WTC11 (cell line): ENCODE measurements around the gene INO80B. TPM values are rescaled to one million over a fixed set of nuclear protein-coding genes. Genes with fewer than 3 reads are reported as not detected.

Source experiments
- ATAC-seq: fragments of 200-7000 bp; cut with Tn5 transposase; 2 replicates; pipeline ENCODE4 v1.10.0; 2021; ENCODE audit warnings: mild to moderate bottlenecking, moderate library complexity
- CTCF ChIA-PET: fragments of 300-600 bp; sonication (Branson Sonifier 250); formaldehyde crosslinking; loops from one replicate; lab custom pipeline; 2021; ENCODE audit warnings: antibody characterized with exemption; lab: Charles Lee
- POLR2A ChIA-PET: fragments of 350-600 bp; sonication (Branson Sonifier 250); formaldehyde crosslinking; loops from one replicate; lab custom pipeline; 2021; ENCODE audit warnings: antibody characterized with exemption; lab: Charles Lee
- DNase-seq: peaks from one replicate; pipeline ENCODE4 v3.0.0; 2021; ENCODE audit warnings: low spot score
- H3K27ac Mint-ChIP-seq: 2 replicates; pipeline ENCODE4 v1.8.0; 2021; ENCODE audit warnings: mixed read lengths
- H3K27me3 Mint-ChIP-seq: 2 replicates; pipeline ENCODE4 v1.8.0; 2021; ENCODE audit warnings: low read depth, mild to moderate bottlenecking, moderate library complexity, mixed read lengths
- H3K36me3 Mint-ChIP-seq: 2 replicates; pipeline ENCODE4 v1.8.0; 2021; ENCODE audit warnings: mixed read lengths
- H3K4me1 Mint-ChIP-seq: 2 replicates; pipeline ENCODE4 v1.8.0; 2022; ENCODE audit warnings: mixed read lengths
- H3K4me3 Mint-ChIP-seq: 2 replicates; pipeline ENCODE4 v1.8.0; 2021; ENCODE audit warnings: mild to moderate bottlenecking, moderate library complexity, mixed read lengths
- H3K9me3 Mint-ChIP-seq: 2 replicates; pipeline ENCODE4 v1.8.0; 2021; ENCODE audit warnings: mixed read lengths
- AR ChIP-seq: fragments of 250-450 bp; sonication (Bioruptor Pico); IDR thresholded peaks from 2 replicates; pipeline ENCODE4 v1.9.0; 2021; ENCODE audit warnings: mild to moderate bottlenecking
- ARID4B ChIP-seq: sonication (generic); formaldehyde crosslinking; IDR thresholded peaks from 2 replicates; pipeline ENCODE4 v1.8.0; 2023; ENCODE audit warnings: missing genetic modification reagents, mild to moderate bottlenecking, borderline replicate concordance
- ATF1 ChIP-seq: sonication (generic); formaldehyde crosslinking; IDR thresholded peaks from 2 replicates; pipeline ENCODE4 v1.8.1; 2023; ENCODE audit warnings: mild to moderate bottlenecking, moderate library complexity, missing genetic modification reagents
- ETV6 ChIP-seq: sonication (generic); formaldehyde crosslinking; IDR thresholded peaks from 2 replicates; pipeline ENCODE4 v1.8.1; 2022; ENCODE audit warnings: mild to moderate bottlenecking, missing genetic modification reagents
- FOXP1 ChIP-seq: sonication (generic); formaldehyde crosslinking; IDR thresholded peaks from 2 replicates; pipeline ENCODE4 v1.8.0; 2022; ENCODE audit warnings: missing genetic modification reagents, mild to moderate bottlenecking, moderate library complexity, borderline replicate concordance
- GABPB1 ChIP-seq: sonication (generic); formaldehyde crosslinking; IDR thresholded peaks from 2 replicates; pipeline ENCODE4 v1.8.1; 2023; ENCODE audit warnings: mild to moderate bottlenecking, missing genetic modification reagents
- JUN ChIP-seq: sonication (generic); formaldehyde crosslinking; IDR thresholded peaks from 2 replicates; pipeline ENCODE4 v1.8.0; 2023; ENCODE audit warnings: mild to moderate bottlenecking, missing genetic modification reagents
- KAT7 ChIP-seq: sonication (generic); formaldehyde crosslinking; IDR thresholded peaks from 2 replicates; pipeline ENCODE4 v1.8.1; 2023; ENCODE audit warnings: missing genetic modification reagents, mild to moderate bottlenecking, borderline replicate concordance
- MAX ChIP-seq: sonication (generic); formaldehyde crosslinking; IDR thresholded peaks from 2 replicates; pipeline ENCODE4 v1.8.0; 2022; ENCODE audit warnings: mild to moderate bottlenecking, missing genetic modification reagents
- NR1H2 ChIP-seq: sonication (generic); formaldehyde crosslinking; IDR thresholded peaks from 2 replicates; pipeline ENCODE4 v1.9.0; 2021; ENCODE audit warnings: mild to moderate bottlenecking, moderate library complexity, missing genetic modification reagents
- NR3C1 ChIP-seq: sonication (generic); formaldehyde crosslinking; conservative IDR thresholded peaks from 2 replicates; pipeline ENCODE4 v1.8.1; 2023; ENCODE audit warnings: low read depth, mild to moderate bottlenecking, missing genetic modification reagents
- RELA ChIP-seq: sonication (generic); formaldehyde crosslinking; IDR thresholded peaks from 2 replicates; pipeline ENCODE4 v1.8.1; 2022; ENCODE audit warnings: missing genetic modification reagents, mild to moderate bottlenecking, borderline replicate concordance
- RORB ChIP-seq: fragments of 250-450 bp; sonication (Bioruptor Pico); IDR thresholded peaks from 2 replicates; pipeline ENCODE4 v1.9.0; 2021; ENCODE audit warnings: mild to moderate bottlenecking
- SMAD4 ChIP-seq: sonication (generic); formaldehyde crosslinking; IDR thresholded peaks from 2 replicates; pipeline ENCODE4 v1.8.0; 2022; ENCODE audit warnings: mild to moderate bottlenecking, missing genetic modification reagents
- SOX15 ChIP-seq: fragments of 250-450 bp; sonication (Bioruptor Pico); IDR thresholded peaks from 2 replicates; pipeline ENCODE4 v1.9.0; 2021; ENCODE audit warnings: mild to moderate bottlenecking
- TCF7 ChIP-seq: sonication (generic); formaldehyde crosslinking; IDR thresholded peaks from 2 replicates; pipeline ENCODE4 v1.8.0; 2022; ENCODE audit warnings: mild to moderate bottlenecking, low read depth, missing genetic modification reagents, moderate library complexity
- ZNF121 ChIP-seq: sonication (generic); formaldehyde crosslinking; IDR thresholded peaks from 2 replicates; pipeline ENCODE4 v1.8.0; 2023; ENCODE audit warnings: missing genetic modification reagents
- ZNF423 ChIP-seq: fragments of 250-450 bp; sonication (Bioruptor Pico); IDR thresholded peaks from 2 replicates; pipeline ENCODE4 v2.1.2; 2022; ENCODE audit warnings: mild to moderate bottlenecking, moderate library complexity
- ZNF671 ChIP-seq: fragments of 250-450 bp; sonication (Bioruptor Pico); IDR thresholded peaks from 2 replicates; pipeline ENCODE4 v1.8.0; 2021; ENCODE audit warnings: mild to moderate bottlenecking
- total RNA-seq: library from RNA; stranded (reverse); gene quantifications from 3 replicates; pipeline ENCODE4 v1.2.3, GENCODE V29; 2021
- TF ChIP-seq, protein P1 (sequence below): sonication (generic); formaldehyde crosslinking; IDR thresholded peaks from 2 replicates; pipeline ENCODE4 v1.8.0; 2022; ENCODE audit warnings: missing genetic modification reagents

INO80B gene
- total RNA-seq, 1 experiment from 2014 or later = 20.2 TPM

DNA sequence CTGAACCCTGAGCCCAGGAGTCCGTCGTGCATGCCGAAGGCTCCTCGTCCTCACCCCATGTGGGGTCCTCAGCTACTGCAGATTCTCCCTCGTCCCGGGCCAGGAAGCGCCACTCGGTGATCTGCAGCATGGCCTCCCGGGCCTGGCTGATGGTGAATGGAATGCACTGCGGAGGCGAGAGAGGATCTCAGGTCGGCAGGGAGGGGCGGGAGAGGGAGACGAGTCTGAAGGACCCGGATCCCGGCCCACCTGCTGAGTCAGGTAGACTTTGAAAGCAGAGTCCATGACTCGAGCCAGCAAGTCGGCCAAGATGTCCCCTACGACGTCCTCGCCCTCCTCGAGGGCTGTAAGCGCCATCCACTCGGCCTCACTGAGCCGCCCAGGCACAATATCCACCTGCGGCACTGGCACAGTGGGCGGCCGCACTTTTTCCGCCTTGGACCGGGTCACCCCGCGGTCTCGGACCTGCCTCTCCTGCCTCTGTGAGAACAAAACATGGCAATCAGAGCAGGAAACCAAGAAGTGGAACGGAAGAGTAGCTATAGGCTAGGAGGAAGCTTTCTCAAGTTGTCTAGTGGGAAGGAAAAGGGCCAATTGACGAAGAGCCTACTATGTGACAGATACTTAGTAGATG, 39.0 kb upstream of the INO80B start:
- peak; percentile 62 for DNase-seq
- no peaks in the 10 kb centered on the region for H3K36me3 Mint-ChIP-seq
- H3K4me3 Mint-ChIP-seq = peak overlapping the region; percentile 63
- no peaks in the 10 kb centered on the region for H3K9me3 Mint-ChIP-seq
- POLR2A ChIA-PET = interaction anchor here (1.1 to 1.3 kb wide), 2 partner anchors 25 to 42 kb away, joined by 3 to 10 read pairs; no protein-coding TSS in a partner anchor
- no peak for TF ChIP-seq ETV6 (CRISPR knock-in tag)
- no peak for TF ChIP-seq ZNF671 (CRISPR knock-in tag)
- TF ChIP-seq MAX (CRISPR knock-in tag) = no peak
- no peak for TF ChIP-seq NR3C1 (CRISPR knock-in tag)
- no peak for TF ChIP-seq GABPB1 (CRISPR knock-in tag)
- TF ChIP-seq FOXP1 (CRISPR knock-in tag) = 0 out of 2 replicates have a peak, but pooled peaks have one; percentile 40
- TF ChIP-seq, protein P1, sequence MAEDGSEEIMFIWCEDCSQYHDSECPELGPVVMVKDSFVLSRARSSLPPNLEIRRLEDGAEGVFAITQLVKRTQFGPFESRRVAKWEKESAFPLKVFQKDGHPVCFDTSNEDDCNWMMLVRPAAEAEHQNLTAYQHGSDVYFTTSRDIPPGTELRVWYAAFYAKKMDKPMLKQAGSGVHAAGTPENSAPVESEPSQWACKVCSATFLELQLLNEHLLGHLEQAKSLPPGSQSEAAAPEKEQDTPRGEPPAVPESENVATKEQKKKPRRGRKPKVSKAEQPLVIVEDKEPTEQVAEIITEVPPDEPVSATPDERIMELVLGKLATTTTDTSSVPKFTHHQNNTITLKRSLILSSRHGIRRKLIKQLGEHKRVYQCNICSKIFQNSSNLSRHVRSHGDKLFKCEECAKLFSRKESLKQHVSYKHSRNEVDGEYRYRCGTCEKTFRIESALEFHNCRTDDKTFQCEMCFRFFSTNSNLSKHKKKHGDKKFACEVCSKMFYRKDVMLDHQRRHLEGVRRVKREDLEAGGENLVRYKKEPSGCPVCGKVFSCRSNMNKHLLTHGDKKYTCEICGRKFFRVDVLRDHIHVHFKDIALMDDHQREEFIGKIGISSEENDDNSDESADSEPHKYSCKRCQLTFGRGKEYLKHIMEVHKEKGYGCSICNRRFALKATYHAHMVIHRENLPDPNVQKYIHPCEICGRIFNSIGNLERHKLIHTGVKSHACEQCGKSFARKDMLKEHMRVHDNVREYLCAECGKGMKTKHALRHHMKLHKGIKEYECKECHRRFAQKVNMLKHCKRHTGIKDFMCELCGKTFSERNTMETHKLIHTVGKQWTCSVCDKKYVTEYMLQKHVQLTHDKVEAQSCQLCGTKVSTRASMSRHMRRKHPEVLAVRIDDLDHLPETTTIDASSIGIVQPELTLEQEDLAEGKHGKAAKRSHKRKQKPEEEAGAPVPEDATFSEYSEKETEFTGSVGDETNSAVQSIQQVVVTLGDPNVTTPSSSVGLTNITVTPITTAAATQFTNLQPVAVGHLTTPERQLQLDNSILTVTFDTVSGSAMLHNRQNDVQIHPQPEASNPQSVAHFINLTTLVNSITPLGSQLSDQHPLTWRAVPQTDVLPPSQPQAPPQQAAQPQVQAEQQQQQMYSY (CRISPR knock-in tag) = no peak
- no peak for TF ChIP-seq ZNF423 (CRISPR knock-in tag)
- no peak for TF ChIP-seq ZNF121
- no peak for TF ChIP-seq KAT7
- no peak for TF ChIP-seq ATF1
- 0 out of 2 replicates have a peak, but pooled peaks have one; percentile 25 for TF ChIP-seq RELA (CRISPR knock-in tag)
- TF ChIP-seq AR (CRISPR knock-in tag) = no peak
- TF ChIP-seq, all 79 proteins: peak for 2
- CTCF ChIA-PET = interaction anchor here (0.7 to 2.5 kb wide), 6 partner anchors 24 to 81 kb away, joined by 3 to 14 read pairs (median 5); partner anchors contain the start of gene WBP1
- Mint-ChIP-seq H3K27ac (no peak overlapping the region), H3K4me1 (peaks cover 13% of the 10 kb centered on the region), H3K27me3 (peaks cover 76% of the 10 kb centered on the region)
- ATAC-seq = peak; percentile 15

DNA sequence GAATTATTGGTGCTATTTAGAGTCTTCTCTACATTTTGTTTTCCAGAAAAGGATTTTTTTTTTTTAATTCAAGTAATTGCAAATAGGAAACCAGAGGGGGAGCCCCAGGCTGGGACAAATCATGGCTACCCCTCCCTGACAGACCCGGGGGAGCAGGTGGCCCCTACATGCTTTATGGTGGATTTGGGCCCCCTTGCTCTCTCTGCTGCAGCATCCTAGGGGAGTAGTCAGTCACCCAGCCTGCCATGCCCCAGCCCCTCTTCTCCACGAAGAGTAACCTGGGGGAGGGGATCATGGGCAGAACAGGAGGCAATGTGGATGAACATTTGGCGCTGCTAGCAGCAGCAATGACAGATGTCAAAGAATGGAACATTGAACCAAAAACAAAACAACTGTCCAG, 38.1 kb upstream of the INO80B start:
- H3K4me3 Mint-ChIP-seq = no peak overlapping the region
- ChIA-PET POLR2A (no interaction called here), CTCF (interaction anchor here (2.4 kb wide), 1 partner anchor 25 kb away, joined by 14 read pairs; no protein-coding TSS in a partner anchor)
- H3K27ac Mint-ChIP-seq = no peak overlapping the region
- H3K9me3 Mint-ChIP-seq = no peaks in the 10 kb centered on the region
- H3K36me3 Mint-ChIP-seq = no peaks in the 10 kb centered on the region
- H3K27me3 Mint-ChIP-seq = peaks cover 74% of the 10 kb centered on the region
- ATAC-seq (no peak), DNase-seq (no peak)
- TF ChIP-seq ZNF423 (CRISPR knock-in tag) = no peak
- TF ChIP-seq SMAD4 = no peak
- no peak for TF ChIP-seq TCF7 (CRISPR knock-in tag)
- TF ChIP-seq RORB = no peak
- no peak for TF ChIP-seq ETV6 (CRISPR knock-in tag)
- TF ChIP-seq JUN (CRISPR knock-in tag) = no peak
- TF ChIP-seq NR3C1 (CRISPR knock-in tag) = no peak
- no peak for TF ChIP-seq SOX15
- no peak for TF ChIP-seq NR1H2 (CRISPR knock-in tag)
- TF ChIP-seq ARID4B (CRISPR knock-in tag) = no peak
- TF ChIP-seq, all 79 proteins: peak for 0
- peaks cover 17% of the 10 kb centered on the region for H3K4me1 Mint-ChIP-seq
